Inflammatory macrophage treated with lipopolysaccharide for 1 hour (primary cell): ENCODE measurements around the gene ATG7.

ENCODE experiments used
- DNase-seq, 2 donors: peaks; one replicate each; pipeline ENCODE4 v3.0.0-alpha.2; 2020 to 2022

Gene ATG7

DNA sequence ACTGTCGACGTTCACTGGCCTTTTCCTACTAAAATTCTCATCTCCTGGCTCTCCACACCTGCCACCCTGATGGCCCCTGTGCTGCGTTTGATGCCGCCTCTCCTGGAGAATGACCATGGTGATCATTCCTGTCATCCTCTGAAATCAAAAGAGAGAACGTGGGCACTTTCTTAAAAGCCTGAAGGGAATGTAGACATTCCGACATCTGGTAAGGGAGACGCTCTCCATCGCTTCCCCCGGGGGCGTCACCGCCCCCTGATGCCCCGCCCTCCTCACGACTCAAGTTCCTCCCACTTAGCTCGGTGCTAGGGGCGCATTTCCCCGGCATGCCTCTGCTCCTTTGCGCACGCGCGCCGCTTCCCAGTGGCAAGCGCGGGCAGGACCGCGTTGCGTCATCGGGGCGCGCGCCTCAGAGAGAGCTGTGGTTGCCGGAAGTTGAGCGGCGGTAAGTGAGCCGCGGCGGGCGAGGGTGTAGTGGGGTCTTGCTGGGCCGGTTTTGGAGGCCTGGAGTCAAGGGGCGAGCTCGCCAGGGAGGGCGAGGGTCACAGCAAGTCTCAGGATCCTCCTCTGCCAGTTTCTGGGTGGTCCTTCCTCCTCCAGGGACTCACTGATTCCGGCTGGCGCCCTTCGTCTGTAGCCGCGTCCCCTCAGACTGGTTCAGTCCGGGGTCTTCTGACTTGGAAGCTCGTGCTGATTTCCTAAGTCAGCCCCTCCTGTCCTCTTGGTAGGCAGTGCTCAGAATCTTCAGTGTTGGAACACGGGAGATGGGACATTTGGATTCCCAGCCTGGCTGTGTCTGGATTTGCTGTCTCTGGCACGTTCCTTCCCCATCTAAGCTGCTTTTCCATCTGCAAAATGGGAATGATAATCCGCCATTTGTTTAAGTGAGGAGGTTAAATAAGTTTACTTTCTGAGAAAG, at the start of gene ATG7:
ATG7 (plus strand) TSS at position 412 of the 919 bp plus-strand sequence. CDS start 26,299 bp downstream, outside the sequence.
- peak; percentile 97 to 99 for DNase-seq

- DNase-seq = peak in 1 of 2 donors; percentile 29
These were observed 48.2 kb upstream of the ATG7 start for GRCh38 chr3:11224010-11224409.

GRCh38 chr3:11224870-11225229, 47.3 kb upstream of the ATG7 start:
- DNase-seq = no peak

DNA sequence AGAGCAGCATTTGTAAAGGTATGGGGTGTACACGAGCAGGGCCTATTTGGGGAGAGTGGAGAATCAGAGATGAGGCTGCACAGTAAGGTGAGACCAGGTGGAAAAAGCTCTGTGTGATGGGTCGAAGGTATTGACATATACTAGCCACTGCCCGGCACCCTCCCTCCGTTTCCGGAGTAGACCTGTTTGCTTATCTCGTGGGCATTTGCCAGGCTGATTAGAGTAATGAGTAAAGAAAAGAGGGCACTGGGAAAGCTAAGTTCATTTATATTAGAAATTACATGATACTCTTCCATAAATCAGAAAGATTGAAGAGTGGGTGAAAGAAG, 46.2 kb upstream of the ATG7 start:
- DNase-seq = no peak

GRCh38 chr3:11228041-11228440, 44.2 kb upstream of the ATG7 start:
- DNase-seq = no peak

DNA sequence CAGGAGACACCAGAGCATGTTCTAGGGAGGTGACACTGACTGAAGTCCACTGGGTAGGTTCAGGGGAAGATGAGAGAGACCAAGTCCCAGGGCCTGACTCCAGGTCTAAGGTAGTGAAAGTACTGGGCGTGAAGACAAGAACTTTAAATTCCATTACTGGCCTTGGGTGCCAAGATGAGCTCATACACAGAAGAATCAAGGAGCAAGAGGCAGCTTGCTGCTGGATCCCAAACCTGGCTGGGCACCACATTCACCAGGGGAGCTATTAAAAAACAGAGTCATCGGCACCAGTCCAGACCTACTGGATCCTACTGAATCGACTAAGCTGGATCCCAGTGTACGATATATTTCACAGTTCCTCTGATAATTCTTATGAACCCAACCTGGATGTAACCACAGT, 42.1 kb upstream of the ATG7 start:
- DNase-seq = no peak

GRCh38 chr3:11230832-11231231, 41.4 kb upstream of the ATG7 start:
- DNase-seq = peak; percentile 82 to 84

DNA sequence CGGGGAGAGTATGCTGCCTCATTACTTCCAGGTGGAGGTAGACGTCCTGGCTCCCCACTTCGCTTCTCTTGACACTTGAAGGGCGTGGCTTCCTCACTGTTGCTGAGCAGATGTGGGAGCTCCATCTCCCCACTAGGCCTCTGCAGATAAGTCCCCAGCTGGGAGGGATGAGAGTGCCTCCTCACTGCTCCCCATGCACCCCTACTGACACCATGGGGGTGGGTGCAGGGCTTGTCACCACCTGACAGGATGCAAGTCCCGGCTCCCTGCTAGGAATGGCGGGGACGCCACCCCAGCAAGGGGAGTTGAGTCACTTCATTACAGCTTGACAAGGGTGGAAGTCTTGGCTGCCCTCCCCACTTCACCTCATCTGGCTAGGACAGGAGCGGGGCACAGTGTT, 36.8 kb upstream of the ATG7 start:
- no peak for DNase-seq

GRCh38 chr3:11236588-11237461, 35.4 kb upstream of the ATG7 start:
- DNase-seq = peak; percentile 17 to 56

GRCh38 chr3:11238060-11238459, 34.1 kb upstream of the ATG7 start:
- DNase-seq = no peak

GRCh38 chr3:11238880-11239279, 33.3 kb upstream of the ATG7 start:
- DNase-seq = no peak

DNA sequence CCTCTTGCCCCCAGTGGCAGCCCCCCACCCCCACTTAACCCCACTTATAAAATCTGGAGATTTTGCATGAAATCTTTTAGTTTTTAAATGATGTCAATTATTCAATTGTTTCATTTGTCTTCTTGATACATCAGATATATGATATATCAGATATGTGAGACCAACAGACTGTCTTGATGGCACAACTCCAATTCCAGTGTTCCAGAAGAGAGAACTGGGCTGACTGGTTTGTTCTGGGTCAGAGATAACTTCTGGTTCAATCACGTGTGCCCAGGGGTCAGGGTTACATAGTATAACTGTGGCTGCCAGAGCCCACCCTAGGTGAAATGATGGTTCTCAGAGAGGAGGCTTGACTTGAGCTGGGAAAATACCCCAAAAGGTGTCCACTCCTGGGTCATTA, 32.4 kb upstream of the ATG7 start:
- DNase-seq = no peak

GRCh38 chr3:11240496-11240895, 31.7 kb upstream of the ATG7 start:
- DNase-seq = no peak

DNA sequence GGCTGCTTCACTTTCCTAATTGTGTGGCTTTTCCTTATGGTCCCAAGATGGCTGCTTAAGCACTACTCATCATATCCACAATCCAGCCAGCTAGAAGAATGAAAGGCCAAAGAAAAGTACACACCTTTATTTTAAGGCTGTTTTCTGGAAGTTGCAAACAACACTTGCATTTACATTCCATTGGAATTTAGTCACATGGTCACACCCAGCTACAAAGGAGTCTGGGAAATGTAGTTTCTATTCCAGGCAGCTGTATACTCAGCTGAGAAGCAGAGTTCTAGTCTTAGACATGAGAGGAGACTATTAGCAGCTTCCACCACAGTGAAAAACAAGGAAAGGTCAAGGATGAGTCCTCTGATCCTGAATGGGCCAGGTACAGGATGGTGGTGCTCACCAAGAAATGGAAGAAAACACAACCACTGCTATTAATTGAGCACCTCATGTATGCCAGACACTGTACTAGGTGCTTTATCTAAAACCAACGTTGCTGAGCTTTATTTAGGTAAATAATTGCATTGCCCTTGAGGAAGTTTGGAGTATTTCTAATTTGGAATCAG, 28.0 kb upstream of the ATG7 start:
- DNase-seq = no peak

GRCh38 chr3:11245276-11245675, 26.9 kb upstream of the ATG7 start:
- DNase-seq = no peak

DNA sequence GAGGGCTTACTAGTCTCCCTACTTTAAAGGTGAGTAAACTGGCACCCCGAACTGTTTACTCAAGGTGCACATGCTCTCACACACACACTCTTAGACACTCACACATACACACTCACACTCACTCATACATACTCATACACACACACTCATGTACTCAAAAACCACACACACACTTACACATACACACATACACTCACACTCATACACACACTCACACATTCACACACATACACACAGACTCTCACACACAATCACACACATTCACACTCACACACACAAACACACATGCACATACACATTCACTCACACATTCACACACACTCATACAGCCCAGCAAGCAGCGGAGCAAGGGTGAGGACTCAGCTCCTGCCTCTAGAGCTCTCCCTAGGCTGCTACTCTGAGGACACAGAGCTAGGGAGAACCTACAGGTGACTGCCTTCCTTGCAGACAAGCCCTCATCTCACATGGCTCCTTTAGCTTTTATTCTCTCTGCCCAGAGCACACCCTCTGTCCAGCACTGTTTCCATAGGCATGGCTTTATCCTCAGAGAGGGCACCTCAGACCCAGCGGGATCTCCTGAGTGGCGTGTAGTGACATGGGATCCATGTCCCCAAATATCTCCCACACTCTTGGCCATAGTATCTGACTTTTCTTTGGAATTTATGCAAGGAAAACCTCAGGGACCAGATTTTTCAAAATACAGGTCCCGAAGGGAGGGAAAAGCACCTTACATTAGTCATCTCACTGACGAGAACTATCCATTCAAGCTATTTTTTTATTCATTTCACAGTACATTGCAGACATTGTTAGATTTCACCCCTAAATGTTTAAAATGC, 26.2 kb upstream of the ATG7 start:
- no peak for DNase-seq

DNA sequence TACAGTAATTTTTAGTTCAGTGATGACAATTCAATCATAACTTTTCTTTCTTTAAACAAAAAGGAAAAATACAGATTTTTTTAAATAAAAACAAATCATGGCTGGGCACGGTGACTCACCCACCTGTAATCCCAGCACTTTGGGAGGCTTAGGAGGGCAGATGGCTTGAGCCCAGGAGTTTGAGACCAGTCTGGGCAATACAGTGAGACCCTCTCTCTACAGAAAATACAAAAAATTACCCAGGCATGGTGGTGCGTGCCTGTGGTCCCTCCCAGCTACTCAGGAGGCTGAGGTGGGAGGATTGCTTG, 25.6 kb upstream of the ATG7 start:
- no peak for DNase-seq

- DNase-seq = no peak
These were observed 24.8 kb upstream of the ATG7 start for GRCh38 chr3:11247362-11247761.

GRCh38 chr3:11248596-11248995, 23.6 kb upstream of the ATG7 start:
- no peak for DNase-seq

DNA sequence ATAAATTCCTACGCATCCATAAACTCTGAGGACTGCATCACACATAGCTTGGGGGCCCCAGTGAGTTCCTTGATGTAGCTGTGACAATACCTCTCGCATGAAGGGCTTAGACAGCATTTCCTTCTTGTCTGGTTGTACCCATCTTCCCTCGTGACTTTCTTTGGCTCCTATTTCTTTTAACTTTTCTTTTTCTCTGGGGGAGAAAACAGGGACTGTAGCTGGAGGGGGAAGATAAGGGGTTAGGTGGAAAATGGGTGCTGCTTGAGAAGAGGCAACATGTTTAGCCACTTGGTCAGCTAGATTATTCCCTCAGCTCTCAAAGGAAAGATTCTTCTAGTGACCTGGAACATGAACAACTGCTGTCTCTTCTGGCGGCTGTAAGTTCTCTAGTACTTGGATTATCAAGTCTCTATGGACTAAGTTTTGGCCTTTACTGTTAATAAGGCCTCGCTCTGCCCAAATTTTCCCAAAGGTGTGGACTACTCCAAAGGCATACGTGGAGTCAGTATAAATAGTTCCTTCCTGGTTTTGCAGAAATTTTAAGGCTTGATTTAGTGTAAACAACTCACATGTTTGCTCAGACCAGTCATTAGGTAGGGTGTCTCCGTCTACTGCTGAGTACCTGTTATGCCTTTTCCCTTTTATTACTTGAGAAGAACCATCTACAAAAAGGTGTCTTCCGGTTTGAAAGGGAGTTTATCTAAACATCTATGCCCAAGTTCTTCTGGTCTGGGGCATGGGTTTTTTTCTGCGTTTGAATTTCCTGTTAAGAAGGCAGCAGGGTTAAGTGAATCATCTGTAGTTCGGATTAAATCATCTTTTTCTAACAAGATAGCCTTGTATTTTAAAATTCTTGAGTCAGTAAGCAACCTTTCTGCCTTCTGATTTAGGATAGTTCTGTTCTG, 21.0 kb upstream of the ATG7 start:
- DNase-seq = no peak

DNA sequence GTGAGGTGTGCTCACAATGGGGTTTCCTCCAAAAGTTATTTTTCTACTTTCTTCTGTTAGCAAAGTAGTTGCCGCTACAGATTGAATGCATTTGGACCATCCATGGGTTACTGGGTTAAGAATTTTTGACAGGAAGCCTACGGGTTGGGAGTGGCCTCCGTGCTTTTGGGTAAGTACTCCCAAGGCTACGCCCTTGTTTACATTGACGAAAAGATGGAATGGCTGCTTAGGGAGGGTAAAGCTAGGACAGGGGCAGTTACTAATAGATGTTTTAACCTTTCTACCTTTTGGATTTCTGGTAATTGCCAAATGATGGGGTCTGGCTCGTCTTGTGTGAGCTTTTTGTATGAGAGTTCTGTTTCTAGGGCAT, 20.4 kb upstream of the ATG7 start:
- no peak for DNase-seq

DNA sequence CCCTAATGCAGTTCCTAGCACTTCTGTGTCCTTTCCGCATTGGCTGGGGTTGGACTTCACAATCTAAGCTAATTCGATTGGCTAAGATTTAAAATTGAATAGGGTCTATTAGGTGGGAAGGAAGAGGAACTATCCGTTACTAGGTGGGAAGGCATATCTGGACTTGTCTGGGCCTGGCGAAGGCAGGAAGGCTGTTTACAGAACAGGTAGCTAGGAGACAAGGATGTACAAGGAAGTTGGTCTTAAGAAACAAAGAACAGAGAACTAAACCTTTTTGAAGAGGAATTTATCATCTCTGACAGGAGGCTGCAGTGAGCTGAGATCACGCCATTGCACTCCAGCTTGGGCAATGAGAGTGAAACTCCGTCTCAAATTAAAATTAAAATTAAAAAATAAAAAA, 17.3 kb upstream of the ATG7 start:
- no peak for DNase-seq
